Chondrocyte (in vitro differentiated cells): Measurements from ENCODE around the gene AP3M1. TPM values are rescaled to one million over a fixed set of nuclear protein-coding genes. Genes with fewer than 3 reads are reported as not detected.
"Not testable (repeated sequence)": the region's sequence is repeated elsewhere in the genome, so short reads cannot be mapped to it uniquely, and the experiment has no call there.

Source experiments
- DNase-seq: peaks from one replicate; pipeline ENCODE4 v3.0.0; 2021; ENCODE audit warnings: mixed read lengths, low spot score
- H3K27ac Mint-ChIP-seq: one replicate; pipeline ENCODE4 v1.8.0; 2021; ENCODE audit warnings: mild to moderate bottlenecking, moderate library complexity, mixed read lengths; ENCODE audit not compliant: unreplicated experiment
- H3K27me3 Mint-ChIP-seq: 2 replicates; pipeline ENCODE4 v1.8.0; 2021; ENCODE audit warnings: low read depth, mixed read lengths
- H3K36me3 Mint-ChIP-seq: 2 replicates; pipeline ENCODE4 v1.8.0; 2021; ENCODE audit warnings: low read depth, mixed read lengths
- H3K4me1 Mint-ChIP-seq: 2 replicates; pipeline ENCODE4 v1.8.0; 2021; ENCODE audit warnings: low read depth, mild to moderate bottlenecking, mixed read lengths
- H3K4me3 Mint-ChIP-seq: one replicate; pipeline ENCODE4 v1.8.0; 2021; ENCODE audit warnings: mild to moderate bottlenecking, moderate library complexity, mixed read lengths; ENCODE audit not compliant: unreplicated experiment
- H3K9me3 Mint-ChIP-seq: 2 replicates; pipeline ENCODE4 v1.8.0; 2021; ENCODE audit warnings: low read depth, mixed read lengths
- total RNA-seq: library from RNA; stranded (reverse); gene quantifications from 3 replicates; pipeline ENCODE4 v1.2.1, GENCODE V29; 2021
- TF ChIP-seq, protein P1 (sequence below): fragments of 200-600 bp; sonication (generic); IDR thresholded peaks from 2 replicates; pipeline ENCODE4 v1.5.0; 2021; ENCODE audit warnings: antibody characterized with exemption, mild to moderate bottlenecking, moderate library complexity

Gene AP3M1
- total RNA-seq, 1 donor from 2014 or later, result 31.2 TPM

DNA sequence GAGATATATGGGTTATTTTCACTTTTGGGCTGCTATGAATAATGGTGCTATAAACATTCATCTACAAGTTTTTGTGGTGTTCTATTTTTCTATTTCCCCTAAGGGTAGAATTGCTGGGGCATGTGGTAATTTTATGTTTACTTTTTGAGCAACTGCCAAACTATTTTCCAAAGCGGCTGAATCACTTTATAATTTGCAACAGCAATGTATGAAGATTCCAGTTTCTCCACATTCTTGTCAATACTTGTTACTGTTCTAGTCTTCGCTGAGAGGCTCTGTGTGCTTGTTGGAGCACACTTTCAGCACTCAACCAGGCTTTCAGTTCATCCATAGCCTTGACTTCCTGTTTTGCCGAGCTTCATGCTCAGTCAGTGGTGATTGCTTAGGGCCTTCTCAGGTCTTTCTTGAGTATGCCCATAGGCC is 39.4 kb upstream of the AP3M1 start:
- no peak for DNase-seq
- TF ChIP-seq, protein P1, sequence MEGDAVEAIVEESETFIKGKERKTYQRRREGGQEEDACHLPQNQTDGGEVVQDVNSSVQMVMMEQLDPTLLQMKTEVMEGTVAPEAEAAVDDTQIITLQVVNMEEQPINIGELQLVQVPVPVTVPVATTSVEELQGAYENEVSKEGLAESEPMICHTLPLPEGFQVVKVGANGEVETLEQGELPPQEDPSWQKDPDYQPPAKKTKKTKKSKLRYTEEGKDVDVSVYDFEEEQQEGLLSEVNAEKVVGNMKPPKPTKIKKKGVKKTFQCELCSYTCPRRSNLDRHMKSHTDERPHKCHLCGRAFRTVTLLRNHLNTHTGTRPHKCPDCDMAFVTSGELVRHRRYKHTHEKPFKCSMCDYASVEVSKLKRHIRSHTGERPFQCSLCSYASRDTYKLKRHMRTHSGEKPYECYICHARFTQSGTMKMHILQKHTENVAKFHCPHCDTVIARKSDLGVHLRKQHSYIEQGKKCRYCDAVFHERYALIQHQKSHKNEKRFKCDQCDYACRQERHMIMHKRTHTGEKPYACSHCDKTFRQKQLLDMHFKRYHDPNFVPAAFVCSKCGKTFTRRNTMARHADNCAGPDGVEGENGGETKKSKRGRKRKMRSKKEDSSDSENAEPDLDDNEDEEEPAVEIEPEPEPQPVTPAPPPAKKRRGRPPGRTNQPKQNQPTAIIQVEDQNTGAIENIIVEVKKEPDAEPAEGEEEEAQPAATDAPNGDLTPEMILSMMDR, result no peak
- no peaks in the 10 kb centered on the region for H3K27me3 Mint-ChIP-seq
- peaks cover 61% of the 10 kb centered on the region for H3K4me1 Mint-ChIP-seq
- H3K27ac Mint-ChIP-seq, result peak overlapping the region; percentile 89
- no peaks in the 10 kb centered on the region for H3K36me3 Mint-ChIP-seq
- H3K9me3 Mint-ChIP-seq, result no peaks in the 10 kb centered on the region
- H3K4me3 Mint-ChIP-seq, result peak overlapping the region; percentile 50

DNA sequence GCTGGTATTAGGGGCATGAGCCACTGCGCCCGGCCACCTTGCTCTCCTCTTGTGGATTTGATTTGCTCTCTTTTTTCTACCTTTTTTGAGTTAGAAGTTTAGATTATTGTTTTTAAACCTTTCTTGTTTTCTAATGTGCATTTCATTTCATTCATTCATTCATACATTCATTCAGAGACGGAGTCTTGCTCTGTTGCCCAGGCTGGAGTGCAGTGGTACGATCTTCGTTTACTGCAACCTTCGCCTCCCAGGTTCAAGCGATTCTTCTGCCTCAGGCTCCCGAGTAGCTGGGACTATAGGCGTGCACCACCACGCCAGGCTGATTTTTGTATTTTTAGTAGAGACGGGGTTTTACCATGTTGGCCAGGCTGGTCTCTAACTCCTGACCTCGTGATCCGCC is 38.0 kb upstream of the AP3M1 start:
- Mint-ChIP-seq H3K27ac (peak overlapping the region; percentile 89), H3K4me1 (peaks cover 54% of the 10 kb centered on the region)
- not testable (repeated sequence) for H3K36me3 Mint-ChIP-seq, H3K9me3 Mint-ChIP-seq, DNase-seq, H3K27me3 Mint-ChIP-seq, H3K4me3 Mint-ChIP-seq

DNA sequence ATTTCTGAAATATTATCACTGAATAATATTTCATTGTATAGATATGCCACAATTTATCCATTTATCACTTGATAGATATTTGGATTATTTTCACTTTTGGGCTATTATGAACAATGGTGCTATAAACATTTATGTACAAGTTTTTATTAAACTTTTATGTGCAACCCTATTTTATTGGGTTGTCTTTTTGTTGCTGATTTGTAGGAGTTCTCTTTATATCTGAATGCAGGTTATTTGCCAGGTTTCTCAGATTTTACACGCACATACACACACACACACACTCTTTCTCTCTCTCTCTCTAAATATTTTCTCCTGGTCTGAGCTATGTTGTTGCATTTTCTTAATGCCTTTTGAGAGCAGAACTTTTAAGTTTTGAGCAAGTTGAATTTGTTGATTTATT is 36.6 kb upstream of the AP3M1 start:
- Mint-ChIP-seq H3K4me3 (no peak overlapping the region), H3K27ac (peak overlapping the region; percentile 81), H3K36me3 (no peaks in the 10 kb centered on the region), H3K27me3 (no peaks in the 10 kb centered on the region), H3K9me3 (no peaks in the 10 kb centered on the region), H3K4me1 (peaks cover 48% of the 10 kb centered on the region)
- no peak for DNase-seq
- TF ChIP-seq, protein P1, result no peak

DNA sequence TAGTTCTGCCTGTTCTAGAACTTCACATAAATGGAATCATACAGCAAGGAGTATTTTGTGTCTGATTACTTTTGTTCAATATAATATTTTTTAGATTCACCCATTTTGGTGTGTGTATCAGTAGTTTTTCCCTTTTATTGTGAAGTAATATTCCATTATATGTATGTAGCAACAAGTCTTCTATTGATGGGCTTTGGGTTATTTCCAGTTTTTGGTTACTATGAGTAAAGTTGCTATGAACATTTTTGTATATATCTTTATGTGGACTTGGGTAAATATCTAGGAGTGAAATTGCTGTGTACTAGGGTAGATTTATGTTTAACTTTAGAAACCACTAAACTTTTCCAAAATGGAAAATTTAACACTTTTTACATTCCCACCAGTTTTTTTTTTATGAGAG is 36.0 kb upstream of the AP3M1 start:
- no peak for DNase-seq
- Mint-ChIP-seq H3K4me1 (peaks cover 51% of the 10 kb centered on the region), H3K9me3 (no peaks in the 10 kb centered on the region), H3K27ac (peak overlapping the region; percentile 8), H3K27me3 (no peaks in the 10 kb centered on the region), H3K36me3 (no peaks in the 10 kb centered on the region), H3K4me3 (no peak overlapping the region)
- TF ChIP-seq, protein P1, result no peak

DNA sequence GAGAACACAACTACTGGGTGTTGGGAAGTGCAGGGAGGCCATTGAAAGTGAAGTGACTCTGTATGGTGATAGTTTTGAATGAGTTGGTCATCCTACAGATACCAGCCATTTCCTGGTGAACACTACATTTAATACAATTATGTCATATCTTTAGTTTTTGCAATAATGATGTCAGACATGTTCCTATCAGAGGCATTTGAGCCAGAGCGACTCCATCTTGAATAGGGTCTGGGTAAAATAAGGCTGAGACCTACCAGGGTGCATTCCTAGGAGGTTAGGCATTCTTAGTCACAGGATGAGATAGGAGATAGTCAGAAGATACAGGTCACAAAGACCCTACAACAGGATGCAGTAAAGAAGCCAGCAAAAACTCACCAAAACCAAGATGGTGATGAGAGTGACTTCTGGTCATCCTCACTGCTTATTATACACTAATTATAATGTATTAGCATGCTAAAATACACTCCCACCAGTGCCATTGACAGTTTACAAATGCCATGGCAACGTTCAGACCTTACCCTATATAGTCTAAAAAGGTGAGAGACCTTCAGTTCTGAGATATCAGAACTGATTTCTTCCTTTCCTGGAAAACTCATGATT is 28.6 kb upstream of the AP3M1 start:
- DNase-seq, result no peak
- H3K27me3 Mint-ChIP-seq, result no peaks in the 10 kb centered on the region
- no peak overlapping the region for H3K27ac Mint-ChIP-seq
- no peaks in the 10 kb centered on the region for H3K9me3 Mint-ChIP-seq
- H3K4me1 Mint-ChIP-seq, result peaks cover 44% of the 10 kb centered on the region
- H3K4me3 Mint-ChIP-seq, result no peak overlapping the region
- TF ChIP-seq, protein P1, result no peak
- H3K36me3 Mint-ChIP-seq, result no peaks in the 10 kb centered on the region

DNA sequence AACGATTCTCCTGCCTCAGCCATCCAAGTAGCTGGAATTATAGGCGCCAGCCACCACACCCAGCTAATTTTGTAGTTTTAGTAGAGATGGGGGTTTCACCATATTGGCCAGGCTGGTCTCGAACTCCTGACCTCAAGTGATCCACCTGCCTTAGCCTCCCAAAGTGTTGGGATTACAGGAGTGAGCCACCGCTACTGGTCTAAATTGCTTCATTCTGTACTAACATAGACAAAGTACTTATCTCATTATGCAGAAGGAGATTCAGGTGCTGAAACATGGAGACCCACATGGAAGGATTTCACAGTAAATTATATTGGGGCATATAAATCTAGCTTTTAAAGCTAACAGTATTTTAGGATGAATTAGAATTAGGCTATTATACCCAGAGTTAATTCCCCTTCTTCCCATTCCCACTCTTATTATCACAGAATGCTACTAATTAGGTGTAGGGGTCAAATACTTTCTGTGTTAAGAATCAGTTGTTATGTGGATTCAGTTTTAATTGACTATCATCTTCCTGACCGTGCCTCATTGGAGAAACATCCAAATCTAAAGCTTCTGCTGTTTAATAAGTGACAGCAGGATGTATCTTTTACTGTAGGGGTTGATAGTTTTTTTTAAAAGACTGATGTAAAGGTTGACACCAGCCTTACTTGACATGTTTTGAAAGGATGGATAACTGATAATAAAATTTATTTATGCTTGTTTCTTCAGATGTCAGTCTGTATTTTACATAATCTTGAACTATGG is 27.6 kb upstream of the AP3M1 start:
- Mint-ChIP-seq H3K27me3 (no peaks in the 10 kb centered on the region), H3K36me3 (no peaks in the 10 kb centered on the region), H3K4me3 (peak overlapping the region; percentile 22), H3K9me3 (no peaks in the 10 kb centered on the region), H3K27ac (peak overlapping the region; percentile 8), H3K4me1 (peaks cover 44% of the 10 kb centered on the region)
- TF ChIP-seq, protein P1, result no peak
- no peak for DNase-seq
